ENCODE measurements around the gene SIN3B. TPM values are rescaled to one million over a fixed set of nuclear protein-coding genes. Genes with fewer than 3 reads are reported as not detected.

Gene SIN3B
- total RNA-seq, 4 donors from 2014 or later = 25.3 to 53.9 (median 36.1) TPM

DNA sequence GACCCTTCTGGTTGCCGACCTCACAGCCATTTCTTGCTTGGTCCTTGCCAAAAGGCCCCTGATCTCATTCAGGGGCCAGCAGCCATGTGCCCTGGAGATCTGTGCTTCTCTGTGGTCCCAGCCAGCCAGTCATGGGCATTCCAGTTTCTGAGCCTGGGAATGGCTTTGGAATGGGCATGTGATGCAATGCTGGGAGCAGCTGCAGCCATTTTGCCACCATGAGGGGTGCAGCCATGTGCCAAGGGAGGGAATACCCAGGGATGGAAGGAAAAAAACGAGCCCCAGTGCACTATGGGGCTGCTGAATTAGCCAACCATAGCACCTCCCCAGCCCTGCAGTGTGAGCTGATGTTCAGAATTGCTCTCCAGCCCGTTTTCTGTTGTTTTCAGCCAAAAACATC lies 85.9 kb downstream of the SIN3B start:
- Histone ChIP-seq H3K9me3 (peaks cover 0 to 50% (median 38%) of the 10 kb centered on the region in 4 donors), H3K27ac (replicated peaks in 1 of 4) (no peak overlapping the region), H3K4me1 (no peaks in the 10 kb centered on the region), H3K4me3 (no peak overlapping the region), H3K36me3 (peaks cover 0 to 19% (median 0%) of the 10 kb centered on the region in 4 donors), H3K27me3 (peaks cover 0 to 6% (median 0%) of the 10 kb centered on the region in 4 donors)
- intact Hi-C loops (cut with DNase I) = no loop called here
- WGBS = 85% methylated on average over 3 of the region's 3 CpGs
- DNase-seq (ENCODE audit: extremely low spot score) = no peak
- TF ChIP-seq CTCF (IDR thresholded peaks at IDR 0.05) = no peak
- no peak for TF ChIP-seq POLR2A (IDR thresholded peaks at IDR 0.05; ENCODE audit: low read depth)
- TF ChIP-seq EP300 (IDR thresholded peaks at IDR 0.05) = no peak
- no peak for TF ChIP-seq POLR2AphosphoS5 (IDR thresholded peaks at IDR 0.05)

DNA sequence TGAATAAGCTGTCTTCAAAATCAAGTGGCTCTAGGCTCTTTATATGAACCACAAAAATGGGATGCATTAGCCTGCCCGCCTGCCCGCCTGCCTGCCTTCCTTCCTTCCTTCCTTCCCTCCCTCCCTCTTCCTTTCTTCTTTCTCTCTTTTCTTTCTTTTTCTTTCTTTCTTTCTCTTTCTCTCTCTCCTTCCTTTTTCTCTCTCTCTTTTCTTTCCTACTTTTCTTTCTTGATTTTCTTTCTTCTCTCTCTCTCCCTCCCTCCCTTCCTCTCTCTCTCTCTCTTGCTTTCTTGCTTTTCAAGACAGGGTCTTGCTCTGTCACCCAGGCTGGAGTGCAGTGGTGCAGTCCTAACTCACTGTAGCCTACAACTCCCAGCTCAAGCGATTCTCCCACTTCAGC lies 86.5 kb downstream of the SIN3B start:
- no peak for TF ChIP-seq POLR2AphosphoS5 (IDR thresholded peaks at IDR 0.05)
- TF ChIP-seq POLR2A (IDR thresholded peaks at IDR 0.05; ENCODE audit: low read depth) = no peak
- no peak for TF ChIP-seq CTCF (IDR thresholded peaks at IDR 0.05)
- TF ChIP-seq EP300 (IDR thresholded peaks at IDR 0.05) = no peak
- Histone ChIP-seq H3K36me3 (peaks cover 0 to 19% (median 0%) of the 10 kb centered on the region in 4 donors), H3K4me1 (no peaks in the 10 kb centered on the region), H3K9me3 (peaks cover 0 to 50% (median 38%) of the 10 kb centered on the region in 4 donors), H3K4me3 (no peak overlapping the region), H3K27ac (replicated peaks in 1 of 4) (no peak overlapping the region), H3K27me3 (peaks cover 0 to 6% (median 0%) of the 10 kb centered on the region in 4 donors)
- DNase-seq (ENCODE audit: extremely low spot score) = no peak
- 71% methylated on average over 3 of the region's 3 CpGs for WGBS
- intact Hi-C loops (cut with DNase I) = no loop called here

DNA sequence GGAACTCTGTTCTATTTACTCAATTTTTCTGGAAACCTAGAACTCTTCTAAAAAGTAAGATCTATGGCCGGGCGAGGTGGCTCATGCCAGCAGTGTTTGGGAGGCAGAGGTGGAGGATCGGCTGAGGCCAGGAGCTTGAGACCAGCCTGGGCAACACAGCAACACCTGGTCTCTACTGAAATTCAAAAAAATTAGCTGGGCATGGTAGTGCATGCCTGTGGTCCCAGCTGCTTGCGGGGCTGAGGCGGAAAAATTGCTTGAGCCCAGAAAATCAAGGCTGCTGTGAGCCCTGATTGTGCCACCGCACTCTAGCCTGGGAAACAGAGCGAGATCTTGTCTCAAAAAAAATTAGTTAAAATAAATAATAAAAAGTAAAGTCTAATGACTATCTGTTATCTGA lies 88.2 kb downstream of the SIN3B start:
- Histone ChIP-seq H3K9me3 (peaks cover 0 to 45% (median 36%) of the 10 kb centered on the region in 4 donors), H3K27ac (replicated peaks in 1 of 4) (no peak overlapping the region), H3K4me1 (no peaks in the 10 kb centered on the region), H3K27me3 (peaks cover 0 to 6% (median 0%) of the 10 kb centered on the region in 4 donors), H3K36me3 (peaks cover 0 to 31% (median 0%) of the 10 kb centered on the region in 4 donors), H3K4me3 (no peak overlapping the region)
- intact Hi-C loops (cut with DNase I) = no loop called here
- 79% methylated on average over 7 of the region's 7 CpGs for WGBS
- TF ChIP-seq CTCF (IDR thresholded peaks at IDR 0.05) (no peak), POLR2AphosphoS5 (IDR thresholded peaks at IDR 0.05) (no peak), POLR2A (IDR thresholded peaks at IDR 0.05; ENCODE audit: low read depth) (no peak), EP300 (IDR thresholded peaks at IDR 0.05) (no peak)
- no peak for DNase-seq (ENCODE audit: extremely low spot score)

GRCh38 chr19:16919496-16919895 lies 90.3 kb downstream of the SIN3B start:
- Histone ChIP-seq H3K4me3 (no peak overlapping the region), H3K27me3 (peaks cover 0 to 6% (median 0%) of the 10 kb centered on the region in 4 donors), H3K27ac (replicated peaks in 1 of 4) (no peak overlapping the region), H3K9me3 (peaks cover 0 to 24% (median 19%) of the 10 kb centered on the region in 4 donors), H3K36me3 (peaks cover 0 to 31% (median 0%) of the 10 kb centered on the region in 4 donors), H3K4me1 (no peaks in the 10 kb centered on the region)
- no peak for DNase-seq (ENCODE audit: extremely low spot score)
- intact Hi-C loops (cut with DNase I) = no loop called here
- 80% methylated on average over 4 of the region's 4 CpGs for whole genome bisulfite sequencing
- TF ChIP-seq CTCF (IDR thresholded peaks at IDR 0.05) (no peak), EP300 (IDR thresholded peaks at IDR 0.05) (no peak), POLR2A (IDR thresholded peaks at IDR 0.05; ENCODE audit: low read depth) (no peak), POLR2AphosphoS5 (IDR thresholded peaks at IDR 0.05) (no peak)

All from esophagus muscularis mucosa (tissue), 4 donors.